Kidney tubule cell (primary cell): ENCODE results near the gene FEM1B.

Experiments used
- DNase-seq: peaks from one replicate; pipeline ENCODE4 v3.0.0-alpha.2; 2018; ENCODE audit warnings: low spot score

The FEM1B gene

DNA sequence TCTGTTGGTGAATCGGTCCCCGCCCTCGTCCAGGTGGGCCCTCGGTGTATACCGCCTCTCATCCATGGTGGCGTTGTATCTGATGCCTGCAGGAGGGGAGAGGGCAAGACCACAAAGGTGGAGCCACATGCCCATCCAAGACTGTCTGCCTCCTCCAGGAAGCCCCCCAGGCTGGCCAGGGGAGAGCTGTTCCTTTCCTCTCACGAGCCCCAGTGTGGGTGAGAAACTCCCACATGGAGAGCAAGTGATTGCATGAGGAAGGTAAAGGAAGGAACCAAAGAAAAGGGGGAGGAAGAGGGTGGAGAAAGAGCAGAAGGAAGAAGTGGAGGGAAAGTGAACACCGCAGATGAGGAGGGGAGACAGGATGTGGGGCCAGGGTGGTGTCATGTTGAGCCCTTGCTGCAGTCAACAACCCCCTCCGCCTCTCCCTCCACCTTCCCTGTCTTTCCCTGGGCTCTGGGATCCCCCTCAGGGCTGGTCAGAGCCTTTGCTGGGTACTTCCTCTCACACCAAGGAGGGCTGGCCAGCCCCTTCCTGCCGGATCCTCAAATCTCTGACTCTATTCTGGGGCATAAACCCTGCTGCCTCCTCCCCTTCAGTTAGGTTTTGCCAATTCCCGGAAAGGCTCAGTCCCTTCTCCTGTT, 49.3 kb downstream of the FEM1B start:
- no peak for DNase-seq

DNA sequence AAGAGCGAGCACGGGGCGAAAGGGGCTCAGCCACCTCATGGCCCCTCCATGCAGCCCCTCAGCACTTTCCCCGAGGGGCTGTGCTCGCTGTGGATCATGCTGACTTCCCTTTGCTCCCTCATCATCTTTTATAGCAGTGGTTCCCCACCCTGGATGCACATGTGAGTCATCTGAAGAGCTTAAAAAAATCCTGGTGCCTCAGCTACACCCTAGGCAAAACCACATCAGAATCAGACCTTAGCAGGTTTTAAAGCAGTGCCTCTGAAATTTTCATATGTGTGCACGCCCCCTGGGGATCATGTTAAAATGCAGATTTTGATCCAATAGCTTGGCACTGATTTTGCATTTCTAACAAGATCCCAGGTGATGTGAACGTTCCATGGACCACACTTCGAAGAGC, 50.9 kb downstream of the FEM1B start:
- no peak for DNase-seq

DNA sequence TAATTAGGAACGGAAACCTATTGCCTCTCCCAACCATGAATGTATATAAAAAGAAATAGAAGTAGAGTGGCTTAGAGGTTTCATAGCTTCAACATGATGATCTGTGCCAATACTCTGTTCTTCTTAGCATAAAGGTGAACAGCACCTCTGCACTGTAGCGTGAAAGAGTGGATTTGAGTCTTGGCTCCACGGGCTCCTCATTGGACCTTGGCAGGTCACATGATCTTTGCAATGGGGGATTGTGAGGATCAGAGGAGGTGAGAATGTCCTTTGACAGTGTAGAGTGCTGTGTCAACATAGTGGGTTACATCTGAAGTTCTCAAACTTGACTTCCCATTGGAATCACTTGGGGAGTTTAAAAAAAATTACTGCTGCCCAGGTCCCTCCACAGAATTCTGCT, 51.4 kb downstream of the FEM1B start:
- no peak for DNase-seq

DNA sequence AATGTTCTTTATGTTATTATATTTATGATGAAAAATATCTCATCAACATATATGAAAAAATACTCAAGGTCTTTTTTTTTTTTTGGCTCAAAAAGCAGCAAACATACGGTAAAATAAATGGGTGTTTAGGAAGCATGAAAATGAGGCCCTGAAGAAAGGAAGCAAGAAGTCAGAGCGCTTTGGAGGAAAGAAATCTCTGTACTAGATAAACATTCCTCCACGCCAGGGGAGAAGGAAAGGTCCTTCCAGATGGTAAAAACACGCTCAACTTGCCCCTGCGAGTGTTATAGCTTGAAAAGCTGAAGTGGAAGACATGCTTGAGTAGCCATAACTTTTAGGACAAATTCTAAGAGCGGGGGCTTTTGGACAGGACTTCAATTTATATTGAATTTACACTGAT, 52.9 kb downstream of the FEM1B start:
- no peak for DNase-seq

DNA sequence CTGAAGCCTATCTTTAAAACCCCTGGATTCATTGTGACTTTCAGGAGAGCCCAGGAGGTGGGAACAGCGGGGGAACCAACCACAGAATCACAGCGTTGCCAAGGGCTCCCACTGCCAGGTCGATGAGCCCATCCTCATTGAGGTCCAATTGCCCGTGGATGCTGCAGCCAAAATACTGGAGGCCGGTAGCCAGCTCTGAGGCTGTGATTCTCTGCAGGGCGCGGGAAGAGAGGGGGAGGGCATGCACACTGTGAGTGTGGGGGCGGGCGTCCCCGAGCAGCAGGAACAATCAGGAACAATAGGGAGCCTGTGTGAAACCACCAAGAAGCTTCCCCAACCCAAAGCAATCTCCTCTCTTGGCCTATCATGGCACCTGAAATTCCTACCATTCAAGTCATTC, 53.4 kb downstream of the FEM1B start:
- no peak for DNase-seq

DNA sequence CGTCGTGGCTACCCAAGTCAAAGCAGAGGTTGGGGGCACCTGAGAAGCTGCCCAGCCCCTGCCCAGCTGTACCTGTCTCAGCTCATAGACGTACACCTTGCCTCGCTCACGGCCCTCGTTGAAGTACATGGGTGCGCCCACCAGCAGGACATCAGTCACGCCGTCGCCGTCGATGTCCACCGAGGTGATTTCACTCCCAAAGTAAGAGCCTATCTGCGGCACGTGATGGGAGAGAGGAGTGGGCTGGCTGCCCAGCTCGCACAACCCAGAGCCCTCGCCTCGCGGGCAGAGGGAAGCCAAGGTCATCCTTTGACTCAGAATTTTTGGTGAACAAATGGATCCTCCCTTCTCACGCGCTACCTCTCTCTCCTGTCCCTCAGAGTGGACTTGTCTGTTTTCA, 54.7 kb downstream of the FEM1B start:
- no peak for DNase-seq

DNA sequence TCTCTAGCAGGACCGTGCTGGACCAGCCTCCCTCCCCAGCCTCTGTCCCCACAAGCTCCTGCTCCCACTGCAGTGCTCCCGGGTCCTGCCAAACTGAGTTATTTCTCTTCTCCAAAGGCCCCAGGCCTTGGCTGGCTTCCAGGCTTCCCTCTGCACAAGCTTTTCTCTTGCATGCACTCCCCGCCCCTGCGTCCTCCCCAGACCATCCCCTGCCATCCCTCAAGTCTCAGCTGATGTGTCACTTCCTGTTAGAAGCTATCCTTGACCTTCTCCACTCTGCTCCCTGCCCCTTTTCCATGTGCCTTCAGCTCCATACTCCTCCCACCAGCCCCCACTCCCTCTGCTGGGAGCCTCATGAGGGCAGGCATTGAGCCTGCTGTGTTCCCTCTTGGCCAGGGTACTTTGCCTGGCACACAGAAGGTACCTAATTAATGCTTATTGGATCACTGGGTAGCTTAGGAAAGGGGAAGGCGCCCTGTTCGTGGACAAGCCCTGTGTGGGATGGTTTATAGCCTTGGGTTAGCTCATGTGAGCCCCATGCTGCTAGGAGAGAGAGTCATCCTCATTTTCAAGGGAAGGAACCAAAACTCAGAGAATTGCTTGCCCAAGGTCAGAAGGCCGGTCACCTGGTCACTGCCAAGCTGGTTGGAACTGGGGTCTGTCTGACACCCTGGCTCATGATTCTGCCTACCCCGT, 56.4 kb downstream of the FEM1B start:
- DNase-seq: peak; percentile 19

DNA sequence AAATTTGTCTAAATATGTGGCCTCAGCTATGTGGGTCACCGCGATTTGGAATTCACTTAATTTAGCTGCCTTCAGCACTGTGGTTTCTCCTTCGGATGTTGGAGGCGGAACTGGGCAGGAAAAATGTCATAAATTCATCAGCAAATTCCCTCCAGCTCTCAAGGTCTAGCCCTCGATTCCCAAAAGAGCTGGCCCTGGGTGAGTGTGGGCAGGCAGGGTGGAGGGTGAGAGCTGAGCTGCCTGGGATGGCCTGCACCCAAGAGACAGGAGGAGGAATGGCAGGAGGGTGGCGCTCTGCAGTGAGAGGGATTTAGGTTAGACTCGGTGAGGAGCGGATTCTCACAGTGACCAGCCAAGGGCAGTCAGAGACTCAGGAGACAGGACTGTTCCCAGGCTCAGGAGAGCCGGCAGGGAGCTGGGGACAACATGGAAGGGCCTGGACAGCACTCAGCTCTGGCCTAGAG, 57.1 kb downstream of the FEM1B start:
- DNase-seq: no peak

DNA sequence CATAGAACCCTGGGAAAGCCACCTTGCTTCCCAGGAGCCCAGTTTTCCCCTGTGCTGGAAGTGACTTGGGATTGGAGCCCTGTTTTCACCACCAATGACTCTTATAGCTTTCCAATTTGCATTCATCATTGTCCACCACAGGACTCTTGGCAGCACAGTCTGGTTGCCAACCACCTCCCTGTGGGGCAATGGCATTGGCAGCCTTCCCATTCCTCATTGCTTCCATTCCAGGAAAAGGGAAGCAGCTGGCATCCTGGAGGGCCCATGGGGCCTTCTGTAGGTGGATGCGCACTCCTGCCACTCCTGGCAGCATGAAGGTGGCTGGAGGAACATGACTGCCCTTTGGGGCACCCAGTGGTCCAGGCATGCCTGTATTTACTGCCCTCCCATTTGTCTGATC, 57.7 kb downstream of the FEM1B start:
- DNase-seq: peak; percentile 73

DNA sequence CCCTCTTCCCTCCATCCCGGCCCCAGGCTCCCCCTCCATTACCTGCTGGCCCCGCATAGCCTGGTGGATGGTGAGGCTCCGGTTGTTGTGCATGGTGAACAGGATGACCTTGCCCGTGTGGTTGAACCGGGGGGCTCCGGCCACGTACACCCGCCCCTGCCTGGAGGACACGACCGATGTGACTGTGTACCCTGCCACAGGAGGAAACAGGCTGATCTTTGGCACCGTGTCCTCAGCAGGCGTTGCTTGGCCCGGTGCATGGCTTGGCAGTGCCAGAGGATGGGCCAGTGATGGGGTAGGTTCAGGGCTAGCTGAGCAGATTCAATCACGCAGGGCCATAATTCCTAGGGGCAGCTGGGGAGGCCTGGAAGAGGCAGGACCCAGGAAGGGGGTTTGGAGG, 58.1 kb downstream of the FEM1B start:
- DNase-seq: no peak

DNA sequence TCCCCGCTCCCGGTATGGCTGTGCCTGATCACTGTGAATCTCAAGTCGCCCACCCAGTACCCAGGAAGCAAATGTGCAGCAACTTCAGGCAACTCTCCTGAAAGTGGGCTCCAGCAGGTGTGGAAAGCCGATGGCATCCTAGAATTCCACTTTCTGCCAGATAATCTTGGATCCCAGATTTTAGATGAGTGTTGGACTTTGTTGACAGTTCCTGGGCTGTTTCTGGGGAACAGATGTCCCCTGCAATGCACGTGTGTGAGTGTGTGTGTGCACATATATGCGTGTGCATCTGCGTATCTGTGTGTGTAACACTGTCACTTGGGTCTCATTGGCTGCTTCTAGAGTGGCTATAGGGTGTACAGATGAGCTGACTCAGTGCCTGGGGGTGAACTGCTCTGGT, 59.0 kb downstream of the FEM1B start:
- no peak for DNase-seq

DNA sequence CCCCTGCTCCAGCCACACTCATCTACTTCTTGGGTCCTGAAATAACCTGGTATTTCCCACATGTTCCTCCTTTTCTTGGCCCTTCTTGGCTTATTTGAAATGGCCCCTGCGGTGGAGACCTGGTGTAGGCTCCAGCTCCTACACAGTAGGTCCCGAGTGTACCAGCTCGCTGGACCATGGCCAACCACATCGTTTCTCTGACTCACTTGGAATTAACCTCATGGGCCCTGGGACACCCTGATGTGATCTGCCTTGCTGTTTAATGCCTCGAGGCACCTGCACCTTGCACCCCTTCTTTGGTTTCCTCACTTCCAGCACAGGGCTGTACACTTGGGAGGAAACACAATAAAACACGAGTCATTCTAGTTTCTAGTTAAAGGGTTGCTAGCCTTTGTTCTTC, 60.3 kb downstream of the FEM1B start:
- peak; percentile 64 for DNase-seq

DNA sequence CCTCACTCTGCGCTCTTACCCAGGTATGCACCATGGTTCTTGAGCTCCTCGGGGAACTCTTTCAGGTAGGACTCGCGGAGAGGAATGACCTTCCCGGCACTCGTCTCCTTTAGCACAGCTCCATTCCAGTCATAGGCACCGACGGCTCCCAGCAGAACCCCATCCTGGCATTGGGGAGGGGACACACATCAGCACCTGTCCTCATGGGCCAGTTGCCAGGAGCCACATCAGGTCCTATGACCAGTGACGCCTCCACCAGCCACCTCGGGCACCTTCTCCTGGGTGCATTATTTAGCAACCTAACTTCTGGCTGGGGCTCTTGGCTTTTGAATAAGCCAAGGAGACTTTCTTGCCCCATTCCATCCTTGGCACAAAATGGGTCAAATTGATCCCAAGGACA, 61.9 kb downstream of the FEM1B start:
- DNase-seq: no peak

DNA sequence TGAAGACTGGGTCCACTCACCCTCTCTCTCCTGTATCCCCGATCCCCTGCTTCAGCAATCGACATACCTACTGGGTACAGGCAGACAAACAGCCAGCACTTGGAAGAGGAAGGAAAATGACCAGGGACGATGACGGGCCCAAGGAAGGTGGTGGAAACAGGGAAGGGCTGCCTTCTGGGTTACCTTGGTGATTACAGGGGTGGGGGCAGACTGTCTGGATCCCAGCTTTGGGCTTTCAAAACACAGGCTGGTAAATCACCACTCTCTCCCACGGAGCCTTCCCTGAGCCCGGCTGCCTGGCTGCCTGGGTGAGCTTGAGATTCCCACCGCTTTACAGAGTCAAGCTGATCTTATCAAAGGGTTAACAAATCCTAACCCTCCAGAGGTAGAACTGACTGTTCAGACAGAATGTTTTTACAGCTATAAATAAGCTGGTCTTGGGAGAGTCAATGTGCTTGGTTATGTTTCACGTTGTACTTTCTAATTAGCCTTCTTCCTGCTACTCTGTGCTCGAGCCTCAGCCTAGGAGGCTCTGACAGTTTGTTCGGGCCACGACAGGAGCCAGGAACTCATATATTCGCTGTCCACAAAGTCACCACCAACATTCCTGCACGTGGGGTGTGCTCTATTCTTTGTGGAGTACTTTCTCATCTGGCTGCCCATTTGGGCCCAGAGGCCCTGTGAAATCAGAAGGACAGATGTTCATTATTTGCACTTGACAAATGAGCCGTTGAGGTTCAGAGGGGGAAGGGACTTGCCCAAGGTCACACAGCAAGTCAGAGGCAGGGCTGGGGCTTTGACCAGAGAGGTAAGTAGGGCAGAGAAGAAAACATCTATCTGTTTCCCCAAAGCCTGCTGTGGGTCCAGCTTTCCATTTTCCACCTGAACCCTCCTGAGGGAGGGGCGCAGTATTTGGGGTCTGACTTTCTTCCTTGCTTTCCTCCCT, 63.5 kb downstream of the FEM1B start:
- DNase-seq: no peak

DNA sequence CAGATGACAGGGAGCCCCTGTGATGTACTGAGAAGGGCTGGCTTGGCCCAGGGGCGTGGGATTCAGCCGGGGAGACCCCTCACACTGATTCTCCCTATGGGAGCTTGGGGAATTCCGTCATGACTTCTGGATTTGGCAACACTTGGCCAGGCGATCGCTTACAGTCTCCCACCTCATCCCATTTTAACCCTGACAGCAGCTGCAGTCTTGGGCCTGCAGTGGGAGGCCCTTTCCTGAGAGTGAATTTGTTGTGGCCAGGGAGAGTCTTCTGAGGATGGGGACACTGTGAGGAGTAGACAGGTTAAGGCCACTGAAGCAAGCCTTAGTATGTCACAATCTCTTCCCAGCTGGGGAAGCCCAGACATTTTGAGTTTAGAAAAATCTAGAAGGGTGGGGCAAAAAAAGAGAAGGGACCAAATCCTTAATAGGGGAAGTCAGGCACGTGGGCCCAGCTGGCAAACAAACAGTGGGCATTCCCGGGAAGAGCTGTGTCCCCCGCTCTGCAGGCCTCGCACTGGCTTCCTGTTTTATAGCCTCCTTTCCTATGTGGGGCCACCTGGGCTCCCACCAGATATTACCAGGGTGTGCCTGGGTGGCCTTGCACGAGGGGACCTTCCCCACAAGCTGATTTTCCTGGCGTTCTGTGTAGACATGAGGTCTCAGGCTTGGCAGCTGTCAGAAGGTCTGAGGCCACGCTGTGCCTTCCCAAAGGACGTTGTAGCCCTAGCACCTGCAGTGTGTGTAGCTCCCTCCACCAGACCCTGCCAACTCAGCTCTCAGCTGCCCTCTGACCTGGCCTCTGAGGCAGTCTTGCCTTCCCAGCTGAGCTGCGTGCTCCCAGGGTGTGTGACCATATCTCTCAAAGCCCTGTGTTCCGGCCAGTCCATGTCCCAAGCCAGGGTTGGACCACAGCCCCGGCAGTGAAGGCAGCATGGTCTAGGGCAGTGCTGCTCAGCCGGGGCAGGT, 64.5 kb downstream of the FEM1B start:
- DNase-seq: no peak

DNA sequence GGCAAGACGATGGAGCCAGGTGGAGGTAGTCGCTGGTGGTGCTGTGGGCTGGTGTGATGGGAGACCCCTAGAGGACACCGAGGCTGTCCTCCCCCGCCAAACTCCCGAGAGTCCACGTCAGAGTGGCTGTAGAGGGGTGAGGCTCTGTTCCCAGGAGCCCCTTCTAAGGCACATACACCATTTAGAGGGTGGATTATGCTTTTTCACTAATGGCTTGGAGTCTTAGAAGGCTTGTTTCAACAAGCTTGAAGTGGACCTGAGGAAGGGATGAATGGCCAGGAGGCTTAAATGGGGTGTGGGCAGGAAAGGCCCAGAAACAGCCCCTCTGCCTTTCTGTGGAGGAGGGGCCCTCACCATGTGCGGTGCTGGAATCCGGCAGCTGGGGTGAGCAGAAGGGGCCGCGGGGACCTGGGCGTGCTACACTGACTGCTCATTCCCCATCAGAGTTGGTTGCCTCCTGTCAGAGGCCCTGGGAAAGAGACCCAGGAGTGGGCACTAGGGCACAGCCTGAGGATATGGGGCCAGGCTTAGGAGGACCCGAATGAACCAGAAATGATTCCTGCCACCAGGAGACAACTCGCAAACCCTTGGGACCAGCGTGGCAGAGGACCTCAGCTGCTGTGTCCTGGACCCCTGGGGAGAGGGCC, 66.2 kb downstream of the FEM1B start:
- no peak for DNase-seq

DNA sequence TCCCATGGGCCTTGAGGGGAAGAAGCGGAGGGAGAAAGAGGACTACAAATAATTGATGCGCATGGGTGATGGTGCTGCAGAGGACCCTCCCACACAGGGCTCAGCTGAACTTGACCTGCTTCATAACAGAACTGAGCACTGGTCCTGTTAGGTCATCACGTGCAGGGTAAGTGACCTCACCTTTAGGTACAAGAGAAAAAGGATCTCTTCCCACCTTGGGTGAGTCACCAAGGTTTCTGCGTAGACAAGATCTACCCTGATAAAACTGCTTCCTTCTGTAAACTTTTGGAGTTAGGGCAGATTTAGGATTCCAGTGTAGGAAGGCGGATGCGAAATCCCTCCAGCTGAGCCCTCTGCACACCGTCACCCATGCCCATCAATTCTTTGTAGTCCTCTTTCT, 67.1 kb downstream of the FEM1B start:
- DNase-seq: peak; percentile 13
